Suppressor macrophage treated with lipopolysaccharide for 4 hours (primary cell): ENCODE measurements around the gene TXNDC16.

Source experiments
- DNase-seq: peaks from one replicate; pipeline ENCODE4 v3.0.0-alpha.2; 2020

The TXNDC16 gene

DNA sequence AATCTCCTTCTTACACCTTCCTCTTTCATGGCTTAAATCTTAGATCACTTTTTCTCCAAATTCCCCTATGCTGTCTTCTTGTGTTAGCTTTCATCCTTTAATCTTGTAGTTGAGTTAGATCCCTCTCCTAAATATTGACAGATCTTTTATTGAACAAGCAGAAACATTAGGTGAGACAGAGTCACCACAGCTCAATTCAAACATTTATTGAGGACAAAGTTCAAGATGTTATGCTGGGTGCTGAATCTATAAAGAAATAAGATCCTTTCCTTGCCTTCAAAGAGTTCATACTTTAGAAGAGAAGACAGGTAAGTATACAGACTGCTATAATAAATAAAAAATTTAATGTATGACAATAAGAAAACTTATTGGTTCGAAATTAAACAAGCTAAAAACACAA is 109.7 kb downstream of the TXNDC16 start:
- DNase-seq: no peak

DNA sequence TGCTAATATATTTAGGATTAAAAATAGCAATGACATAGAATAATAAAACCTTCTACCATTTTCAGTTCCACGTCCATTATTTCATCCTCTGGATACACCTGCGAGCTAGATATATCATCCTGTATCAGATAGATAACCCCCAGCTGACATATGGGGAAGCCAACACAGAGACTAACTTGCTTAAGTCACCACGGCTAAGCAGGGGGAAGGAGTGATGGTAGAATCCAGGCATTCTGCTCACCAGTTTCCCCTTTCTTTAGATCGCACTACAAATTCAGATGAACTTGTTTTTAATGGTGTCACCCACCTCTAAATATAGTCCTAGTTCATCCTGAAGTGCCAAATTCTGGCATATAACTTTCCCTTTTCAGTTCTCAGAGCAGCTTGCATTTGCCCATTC is 110.1 kb downstream of the TXNDC16 start:
- DNase-seq: no peak

DNA sequence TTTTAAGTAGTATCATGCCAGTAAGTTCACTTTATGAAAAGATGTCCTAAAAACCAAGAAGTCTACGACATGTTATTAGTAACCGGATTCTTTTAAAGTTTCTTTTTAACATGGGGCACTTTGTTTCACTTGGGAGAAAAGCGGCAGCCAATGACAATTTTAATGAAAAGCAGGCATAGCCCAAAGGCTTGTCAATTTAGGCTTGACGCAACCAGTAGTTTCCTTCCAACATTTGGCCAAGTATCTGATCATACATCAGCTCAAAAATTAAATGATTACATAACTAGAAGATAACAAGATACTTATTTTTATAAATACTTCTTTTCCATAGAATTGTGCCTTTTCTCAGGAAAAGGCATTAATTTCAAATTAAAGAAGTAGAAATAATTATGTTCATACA is 112.8 kb downstream of the TXNDC16 start:
- no peak for DNase-seq

DNA sequence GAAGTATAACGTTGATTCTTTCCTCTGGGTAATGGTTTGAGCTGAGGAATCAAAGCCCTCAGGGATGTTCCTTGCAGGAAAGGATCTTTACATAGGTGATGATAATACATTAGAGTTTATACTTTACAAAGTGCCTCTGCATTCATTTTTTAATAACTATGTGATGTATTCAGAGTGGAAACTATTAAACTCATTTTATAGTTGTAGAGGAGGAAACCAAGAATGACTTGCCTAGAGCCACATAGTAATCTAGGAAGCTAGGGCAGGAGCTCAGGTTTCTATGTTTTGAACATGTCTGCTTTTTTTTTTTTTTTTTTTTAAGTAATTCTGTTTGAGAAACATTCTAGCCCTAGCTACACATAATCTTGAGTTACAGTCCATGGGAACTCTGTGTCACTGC is 117.3 kb downstream of the TXNDC16 start:
- no peak for DNase-seq

DNA sequence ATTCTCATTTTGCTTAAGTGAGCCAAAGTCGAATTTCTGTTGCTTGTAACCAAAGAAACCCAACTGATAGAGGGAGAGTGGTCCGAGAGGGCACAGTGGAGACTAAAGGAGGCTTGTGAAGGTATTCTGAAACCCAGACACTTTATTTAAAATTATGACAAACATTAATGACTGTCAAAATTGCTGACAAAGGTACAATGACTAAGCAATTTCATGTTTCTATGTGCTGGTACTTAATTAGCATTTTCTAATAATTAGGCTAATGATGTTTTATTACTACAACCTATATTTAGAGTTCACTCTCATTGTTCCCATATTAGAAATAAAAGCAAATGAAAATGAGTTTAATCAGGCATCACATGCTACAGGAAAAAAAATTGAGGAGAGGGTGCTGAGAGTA is 121.8 kb downstream of the TXNDC16 start:
- no peak for DNase-seq

DNA sequence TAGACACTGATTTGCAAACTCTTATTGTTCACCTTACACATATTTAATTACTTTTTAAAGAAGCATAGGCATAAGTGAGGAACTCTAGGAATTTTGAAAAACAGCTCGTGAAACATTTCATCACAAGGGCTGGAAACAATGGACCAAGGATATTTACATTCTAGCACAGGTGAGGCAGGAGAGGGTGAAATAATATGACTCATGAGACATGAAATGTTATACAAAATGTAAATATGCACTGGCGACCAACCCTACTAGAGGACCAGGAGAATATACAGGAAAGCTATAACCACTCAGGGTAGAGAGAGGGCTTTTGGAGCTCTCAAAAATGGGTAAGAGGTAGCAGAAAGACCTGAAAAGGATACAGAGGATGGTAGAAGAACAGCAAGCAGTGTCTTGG is 122.9 kb downstream of the TXNDC16 start:
- no peak for DNase-seq

DNA sequence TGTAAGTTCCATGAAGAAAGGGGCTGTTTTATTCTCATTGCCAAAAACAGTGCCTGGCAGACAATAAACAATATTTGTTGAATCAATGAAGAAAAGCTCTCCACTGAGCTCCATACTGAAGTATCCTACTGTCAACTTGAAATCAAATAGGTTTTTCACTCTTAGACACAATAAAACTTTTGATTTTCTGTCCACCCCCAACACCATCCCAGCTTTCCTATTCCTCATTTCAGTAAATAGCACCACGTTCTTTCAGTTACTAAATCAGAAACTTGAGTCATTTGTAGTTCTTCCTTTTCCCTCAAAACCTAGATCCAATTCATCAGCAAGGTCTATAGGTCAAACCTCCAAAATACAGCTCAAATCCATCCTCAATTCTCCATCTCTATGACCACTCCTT is 124.8 kb downstream of the TXNDC16 start:
- DNase-seq: peak; percentile 29

DNA sequence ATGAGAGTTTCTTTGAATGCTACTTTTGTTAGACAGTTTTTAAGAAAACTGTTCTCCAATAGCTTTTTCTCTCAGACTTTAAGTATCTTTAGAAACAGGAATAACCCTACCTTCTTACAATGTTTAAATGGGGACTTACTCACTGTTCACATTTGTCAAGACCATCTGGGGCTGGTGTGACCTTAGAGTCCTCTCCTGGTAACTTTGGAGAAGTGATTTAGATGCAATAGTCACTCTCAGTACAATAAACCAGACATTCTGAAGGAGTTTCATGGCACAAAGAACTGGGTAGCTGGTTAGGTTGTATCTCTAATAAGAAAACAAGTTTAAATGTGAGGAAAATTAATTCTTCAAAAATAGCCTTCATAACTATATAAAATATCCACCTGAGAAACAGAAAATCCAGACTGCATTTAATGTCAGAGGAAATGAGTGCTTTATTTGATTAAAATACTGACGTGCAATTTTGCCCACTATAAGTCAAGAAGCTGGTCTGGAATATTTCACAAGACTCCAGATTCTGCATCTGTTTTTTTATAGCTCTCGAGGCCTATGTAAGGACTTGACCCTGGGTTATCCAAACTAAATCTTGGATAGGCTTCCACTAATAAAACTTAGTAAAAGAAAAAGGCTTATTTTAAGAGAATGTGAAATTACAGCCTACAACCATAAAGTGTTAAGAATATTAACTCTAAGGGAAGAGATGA is 129.5 kb downstream of the TXNDC16 start:
- DNase-seq: no peak

DNA sequence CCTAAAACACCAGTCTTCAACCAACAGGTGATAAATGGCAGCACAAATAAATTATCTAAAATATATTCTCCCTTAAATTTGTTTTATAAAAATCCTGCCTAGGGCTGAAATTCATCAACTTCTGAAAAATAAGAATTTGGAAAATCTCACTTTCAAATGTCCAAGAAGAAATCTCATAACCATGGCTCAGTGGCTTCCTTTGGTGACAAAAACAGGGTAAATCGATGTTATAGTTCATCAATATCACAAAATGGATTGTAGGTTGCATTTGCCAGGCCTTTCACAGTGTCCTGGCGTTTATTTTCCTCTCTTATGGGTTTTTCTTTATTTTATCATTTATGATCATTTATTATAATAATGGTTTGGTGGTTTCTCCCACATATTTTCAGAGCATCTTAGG is 135.2 kb downstream of the TXNDC16 start:
- DNase-seq: no peak

DNA sequence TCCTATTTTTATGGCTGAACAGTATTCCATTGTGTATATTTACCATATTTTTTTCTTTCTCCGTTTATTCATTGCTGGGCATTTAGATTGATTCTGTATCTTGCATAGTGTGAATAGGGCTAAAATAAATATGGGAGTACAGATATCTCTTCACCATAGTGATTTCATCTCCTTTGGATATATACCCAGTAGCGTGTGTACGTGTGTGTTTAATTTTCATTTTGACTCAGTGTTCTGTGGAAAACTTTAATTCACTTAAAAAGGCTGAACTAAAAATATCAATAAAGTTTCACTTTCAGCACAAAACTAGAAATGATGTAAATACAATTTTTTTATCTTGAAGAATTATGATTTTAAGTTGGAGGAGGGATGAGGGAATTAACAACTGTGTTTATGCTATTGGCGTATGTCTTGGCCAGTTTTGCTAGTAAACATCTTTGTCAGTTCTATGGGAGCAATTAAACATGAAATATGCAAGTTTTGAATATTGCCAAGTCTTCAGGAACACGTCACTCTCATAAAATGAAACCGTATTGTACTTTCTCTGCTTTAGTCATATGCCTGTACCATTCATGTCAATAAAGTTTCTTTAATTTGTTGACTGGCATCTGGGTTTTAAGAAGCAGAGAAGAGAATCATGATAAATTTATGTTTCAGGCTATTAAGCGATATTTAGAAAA is 138.4 kb downstream of the TXNDC16 start:
- DNase-seq: no peak

DNA sequence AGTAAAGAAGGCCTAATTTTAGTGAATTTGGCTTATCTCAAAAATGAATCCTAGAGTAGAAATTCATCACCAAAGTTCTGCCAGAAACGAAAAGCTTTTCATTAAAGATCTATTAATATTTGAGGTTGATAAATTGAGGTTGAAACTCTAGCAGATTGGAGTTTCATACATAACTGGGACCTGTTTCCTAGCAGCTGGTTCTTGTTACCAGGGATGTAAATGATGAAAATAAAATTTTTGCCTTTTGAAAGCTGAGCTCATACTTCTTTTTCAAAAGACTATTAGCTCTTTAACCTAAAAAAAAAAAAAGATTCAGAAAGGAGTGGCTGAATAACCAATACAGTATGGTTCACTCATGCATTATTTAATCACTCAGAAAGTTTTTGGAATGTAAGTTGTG is 139.9 kb downstream of the TXNDC16 start:
- DNase-seq: no peak

DNA sequence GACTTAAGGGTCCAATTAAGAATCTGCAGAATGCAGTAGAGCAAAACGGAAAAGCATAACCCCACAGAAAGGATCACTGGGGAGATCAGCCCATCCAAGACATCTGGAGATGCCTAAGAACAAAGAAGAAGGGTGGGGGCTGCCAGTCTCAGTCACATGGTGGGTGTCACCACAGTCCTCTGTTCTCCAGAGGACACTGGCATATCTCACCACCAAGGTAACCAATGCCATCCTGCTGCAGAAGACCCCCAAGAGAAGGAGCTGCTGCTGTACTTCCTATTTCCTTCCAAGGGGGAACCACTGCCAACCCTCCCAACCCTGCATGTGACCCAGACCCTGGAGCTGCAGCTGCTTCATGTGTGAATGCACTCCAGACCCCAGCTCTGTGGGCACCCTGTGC is 147.0 kb downstream of the TXNDC16 start:
- DNase-seq: no peak

DNA sequence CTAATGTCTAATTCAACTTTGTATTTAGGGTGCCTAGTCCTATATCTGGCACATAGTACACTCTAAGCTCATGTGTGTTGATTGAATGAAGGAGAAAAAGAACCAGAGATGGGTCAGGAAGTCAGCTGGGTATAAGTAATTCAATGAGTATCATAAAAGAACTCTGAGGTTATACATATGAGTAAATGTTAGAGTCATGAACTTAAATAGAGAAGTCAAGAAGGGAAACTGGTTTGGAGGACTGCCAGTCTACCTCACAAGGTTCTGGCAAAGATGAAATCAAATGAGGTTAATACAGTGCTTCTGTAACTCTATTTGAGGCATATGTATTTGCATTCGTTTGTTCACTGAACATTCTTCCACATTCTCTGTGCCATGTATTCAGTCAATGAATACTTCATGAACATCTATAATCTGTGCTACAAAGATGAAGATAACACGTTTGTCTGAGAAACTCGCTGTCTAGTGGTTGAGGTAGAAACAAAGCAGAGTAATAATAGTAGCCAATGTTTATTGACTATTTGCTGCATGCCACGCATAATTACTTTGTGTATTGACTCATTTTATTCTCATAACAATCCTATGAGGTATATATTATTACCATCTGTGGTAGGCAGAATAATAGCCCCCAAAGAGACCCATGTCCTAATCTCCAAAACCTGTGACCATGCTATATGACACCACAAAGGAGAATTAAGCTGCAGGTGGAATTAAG is 149.3 kb downstream of the TXNDC16 start:
- peak; percentile 83 for DNase-seq

DNA sequence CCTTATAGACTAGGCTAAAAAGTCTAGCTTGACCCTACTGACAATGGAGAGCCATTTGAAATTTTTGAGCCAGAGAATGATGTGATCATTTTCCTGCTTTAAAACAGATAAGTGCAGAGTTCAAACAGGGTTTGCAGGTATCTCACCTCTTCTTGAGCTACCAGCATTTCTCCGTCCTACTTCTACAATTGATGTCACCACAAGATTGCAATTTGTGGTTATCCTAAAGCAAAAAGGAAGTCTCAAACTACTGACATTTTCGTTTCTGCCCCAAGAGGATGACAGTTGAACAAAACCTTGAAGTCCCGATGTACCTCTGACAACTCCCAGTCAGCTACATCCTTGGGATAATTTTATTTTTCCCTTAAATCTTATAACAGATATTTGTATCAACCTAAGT is 151.5 kb downstream of the TXNDC16 start:
- peak; percentile 44 for DNase-seq

DNA sequence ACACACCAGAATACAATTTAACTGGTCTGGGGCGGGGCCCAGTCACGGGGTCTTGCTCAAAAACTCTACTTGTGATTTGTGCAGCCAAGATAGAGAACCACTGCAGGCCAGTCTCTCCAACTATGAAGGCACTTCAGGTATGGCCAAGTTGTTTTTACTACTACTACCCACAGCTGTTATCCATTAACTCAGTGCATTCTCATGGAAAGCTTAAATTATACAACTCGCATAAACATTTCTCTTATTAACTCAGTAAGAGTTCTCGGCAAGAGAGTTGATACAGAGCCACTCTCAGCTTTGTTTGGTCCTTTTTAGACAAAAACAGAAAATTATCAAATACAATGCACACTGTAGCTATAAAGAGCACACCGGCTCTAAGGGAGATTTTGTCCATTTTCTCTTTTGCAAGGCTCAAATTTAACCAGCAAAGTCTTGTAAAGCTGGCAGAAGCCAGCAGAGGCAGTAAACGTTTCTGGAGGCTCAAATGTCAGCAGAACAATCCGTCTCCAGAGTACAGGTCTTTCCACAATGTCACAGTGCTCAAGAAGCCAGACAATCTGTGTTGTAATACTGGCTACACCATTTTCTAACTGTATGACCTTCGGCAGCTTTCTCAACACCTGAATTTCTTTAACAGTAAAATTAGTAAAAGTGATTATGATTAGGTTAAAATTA is 152.2 kb downstream of the TXNDC16 start:
- DNase-seq: no peak

DNA sequence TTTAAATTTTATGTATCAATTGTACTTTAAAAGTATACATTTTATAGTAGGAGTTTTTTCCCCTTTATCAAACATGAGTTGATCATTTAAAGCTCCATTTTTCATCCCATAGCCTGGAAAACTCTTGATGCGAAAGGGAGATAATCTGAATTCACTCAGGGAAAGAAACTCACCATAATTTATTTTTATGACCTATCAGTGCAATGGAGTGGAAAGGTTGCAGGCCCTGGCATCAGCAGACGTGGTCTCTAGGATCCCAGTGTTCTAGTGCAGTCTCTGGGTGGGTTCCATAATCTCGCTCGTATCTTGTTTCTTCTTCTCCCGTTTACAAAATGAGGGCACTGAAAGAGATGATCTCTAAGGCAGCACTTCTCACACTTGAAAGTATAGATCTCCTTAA is 153.2 kb downstream of the TXNDC16 start:
- no peak for DNase-seq

DNA sequence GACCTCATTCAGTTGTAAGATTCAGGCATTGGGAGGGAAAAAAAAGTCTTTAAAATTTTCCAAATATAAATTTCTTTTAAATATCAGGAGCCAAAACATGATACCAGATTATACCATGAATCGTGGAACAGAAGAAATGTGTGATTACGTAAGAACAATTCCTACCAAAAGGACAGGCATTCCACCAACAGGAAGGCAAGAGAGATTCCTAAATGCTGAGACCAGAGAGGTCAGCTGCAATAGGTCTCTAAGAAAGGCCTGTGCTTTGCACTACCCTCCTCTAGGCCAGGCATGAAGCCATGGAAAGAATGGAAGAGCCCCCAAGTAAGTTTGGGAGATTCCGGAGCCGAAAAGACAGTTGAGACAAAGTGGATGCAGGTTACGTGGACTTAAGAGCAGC is 154.5 kb downstream of the TXNDC16 start:
- no peak for DNase-seq

DNA sequence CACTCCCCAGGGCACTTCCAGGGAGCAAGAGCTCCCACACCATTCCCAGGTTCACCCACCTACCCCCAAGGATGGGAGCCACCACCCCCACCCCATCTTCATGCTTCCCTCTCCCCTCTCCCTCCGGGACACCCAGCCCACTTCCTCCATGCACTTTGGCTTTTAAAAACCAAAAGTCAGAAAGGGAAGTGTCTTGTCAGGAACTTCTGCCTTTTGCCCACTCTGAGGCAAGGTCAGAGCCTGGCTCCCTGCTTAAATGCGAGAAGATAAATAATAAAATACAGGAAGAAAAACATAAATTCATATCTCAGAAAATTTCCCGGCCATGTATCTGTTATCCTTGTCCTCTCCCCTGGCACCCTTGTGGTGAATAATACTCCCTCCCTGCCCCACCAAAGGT is 156.6 kb downstream of the TXNDC16 start:
- DNase-seq: peak; percentile 76

DNA sequence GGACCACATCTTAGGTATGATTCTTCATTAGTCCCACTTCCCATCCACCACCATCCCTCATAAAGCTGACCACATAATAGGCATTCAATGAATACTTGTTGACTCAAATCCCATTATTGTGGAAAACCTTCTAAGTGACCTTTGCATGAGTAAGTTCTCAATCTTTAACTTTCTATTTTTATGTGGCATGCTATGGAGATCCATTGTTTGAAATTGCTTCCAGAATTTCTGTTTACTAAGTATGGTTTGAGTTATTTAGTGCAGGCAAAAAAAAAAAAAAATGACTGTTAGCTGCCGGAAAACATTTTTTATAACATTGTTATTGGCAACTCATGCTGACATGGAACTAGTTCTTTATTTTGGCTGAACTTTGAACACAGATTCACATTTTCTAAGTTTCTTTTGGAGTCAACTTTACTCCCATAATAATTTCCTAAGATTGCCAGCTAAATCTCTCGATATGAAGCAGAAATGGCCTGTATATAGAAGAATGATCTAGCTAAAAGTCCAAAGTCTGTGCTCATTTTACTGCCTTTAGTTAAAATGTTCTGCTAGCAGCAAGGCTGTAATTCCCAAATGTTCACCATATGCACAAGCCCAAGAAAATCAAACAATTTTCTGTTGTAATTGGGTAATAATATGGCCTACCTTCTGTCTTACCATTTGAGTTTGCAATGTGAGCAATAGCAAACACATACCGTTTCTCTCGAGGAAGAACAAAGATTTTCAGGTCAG is 160.3 kb downstream of the TXNDC16 start:
- no peak for DNase-seq
